Hepatocyte (in vitro differentiated cells): Measurements from ENCODE around the gene GALNTL6. TPM values are rescaled to one million over a fixed set of nuclear protein-coding genes. Genes with fewer than 3 reads are reported as not detected.

ENCODE experiments used
- DNase-seq: peaks from one replicate; pipeline ENCODE4 v3.0.0-alpha.2; 2016; ENCODE audit warnings: low spot score
- H2AFZ ChIP-seq: fragments of 200-600 bp; sonication (generic); 2 replicates; pipeline ENCODE4 v1.6.0; 2016; ENCODE audit warnings: antibody characterized with exemption, mild to moderate bottlenecking
- H3K27ac ChIP-seq: fragments of 200-600 bp; sonication (generic); 2 replicates; pipeline ENCODE4 v1.5.1; 2016; ENCODE audit warnings: mild to moderate bottlenecking
- H3K27me3 ChIP-seq: fragments of 200-600 bp; sonication (generic); 2 replicates; pipeline ENCODE4 v1.6.1; 2016
- H3K36me3 ChIP-seq: fragments of 200-600 bp; sonication (generic); replicated peaks from 2 replicates; pipeline ENCODE4 v1.5.1; 2016; ENCODE audit warnings: low read depth; ENCODE audit not compliant: insufficient read depth
- H3K4me1 ChIP-seq: fragments of 200-600 bp; sonication (generic); 2 replicates; pipeline ENCODE4 v1.5.1; 2016; ENCODE audit warnings: mild to moderate bottlenecking, moderate library complexity; ENCODE audit not compliant: insufficient read depth
- H3K4me2 ChIP-seq: fragments of 200-600 bp; sonication (generic); 2 replicates; pipeline ENCODE4 v1.6.0; 2016
- H3K4me3 ChIP-seq: fragments of 200-600 bp; sonication (generic); 2 replicates; pipeline ENCODE4 v1.5.1; 2016; ENCODE audit warnings: mild to moderate bottlenecking
- H3K79me2 ChIP-seq: fragments of 200-600 bp; sonication (generic); 2 replicates; pipeline ENCODE4 v1.6.0; 2017; ENCODE audit warnings: mild to moderate bottlenecking
- H3K9me2 ChIP-seq: fragments of 200-600 bp; sonication (generic); replicated peaks from 2 replicates; pipeline ENCODE4 v1.6.0; 2017; ENCODE audit warnings: mild to moderate bottlenecking; ENCODE audit not compliant: insufficient read depth
- H3K9me3 ChIP-seq: fragments of 200-600 bp; sonication (generic); 2 replicates; pipeline ENCODE4 v1.5.1; 2016; ENCODE audit warnings: low read depth, mild to moderate bottlenecking
- H4K20me1 ChIP-seq: fragments of 200-600 bp; sonication (generic); 2 replicates; pipeline ENCODE4 v1.6.0; 2016; ENCODE audit warnings: mild to moderate bottlenecking; ENCODE audit not compliant: insufficient read depth, poor library complexity, severe bottlenecking
- CTCF ChIP-seq: fragments of 200-600 bp; sonication (generic); IDR thresholded peaks from 2 replicates; pipeline ENCODE4 v1.5.1; 2016; ENCODE audit warnings: antibody characterized with exemption, mild to moderate bottlenecking; ENCODE audit not compliant: poor library complexity
- EZH2 ChIP-seq: fragments of 200-600 bp; sonication (generic); IDR thresholded peaks from 2 replicates; pipeline ENCODE4 v1.6.1; 2016; ENCODE audit warnings: antibody characterized with exemption, mild to moderate bottlenecking, borderline replicate concordance
- EZH2phosphoT487 ChIP-seq: fragments of 200-600 bp; sonication (generic); IDR thresholded peaks from one replicate; pipeline ENCODE4 v1.6.1; 2018; ENCODE audit warnings: antibody characterized with exemption, mild to moderate bottlenecking, low read depth, moderate library complexity; ENCODE audit not compliant: unreplicated experiment, severe bottlenecking
- WGBS: methylation state at CpG from one replicate; pipeline ENCODE4 v1.1.6; 2016; ENCODE audit warnings: low lambda C conversion rate; ENCODE audit errors: missing lambda C conversion rate; 5-methylcytosine and 5-hydroxymethylcytosine counted together
- polyA plus RNA-seq: library from polyadenylated mRNA; unstranded; fragments of >200 nt; fragmentation: Nextera tagmentation; extraction: Ambion mirVana; gene quantifications from 2 replicates; pipeline ENCODE4 v1.2.1, GENCODE V29; 2016
- total RNA-seq: library from RNA; depleted of rRNA; stranded (reverse); fragments of >200 nt; gene quantifications from 2 replicates; pipeline ENCODE4 v1.2.3, GENCODE V29; 2014

The GALNTL6 gene
- total and polyA plus RNA-seq, 2 experiments from 2014 or later, result 0.53 to 0.74 TPM

DNA sequence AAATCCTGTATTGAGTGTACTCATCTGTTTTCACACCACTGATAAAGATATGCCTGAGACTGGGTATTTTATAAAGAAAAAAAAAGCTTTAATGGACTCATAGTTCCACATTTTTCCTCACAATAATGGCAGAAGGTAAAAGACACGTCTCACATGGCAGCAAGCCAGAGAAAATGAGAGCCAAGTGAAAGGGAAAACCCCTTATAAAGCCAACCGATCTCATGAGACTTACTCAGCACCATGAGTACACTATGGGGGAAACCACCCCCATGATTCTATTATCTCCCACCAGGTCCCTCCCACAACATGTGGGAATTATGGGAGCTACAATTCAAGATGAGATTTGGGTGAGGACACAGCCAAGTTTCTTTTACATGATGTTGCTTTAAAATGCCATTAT lies 171.9 kb downstream of the GALNTL6 start:
- no peak for TF ChIP-seq CTCF
- TF ChIP-seq EZH2phosphoT487, result no peak
- TF ChIP-seq EZH2, result no peak
- WGBS, result 68% methylated on average over 2 of the region's 2 CpGs
- no peak overlapping the region for H3K4me2 ChIP-seq

GRCh38 chr4:171993247-171993646 lies 180.0 kb downstream of the GALNTL6 start:
- WGBS, result 61% methylated on average over 1 of the region's 1 CpG
- Histone ChIP-seq H3K79me2 (no peaks in the 10 kb centered on the region), H4K20me1 (no peaks in the 10 kb centered on the region), H3K4me1 (no peaks in the 10 kb centered on the region), H3K9me2 (no peaks in the 10 kb centered on the region), H3K4me2 (no peak overlapping the region), H3K9me3 (no peaks in the 10 kb centered on the region), H3K36me3 (no peaks in the 10 kb centered on the region), H3K27me3 (no peaks in the 10 kb centered on the region), H2AFZ (no peak overlapping the region), H3K27ac (no peak overlapping the region), H3K4me3 (no peak overlapping the region)
- TF ChIP-seq EZH2phosphoT487, result no peak
- no peak for TF ChIP-seq EZH2
- TF ChIP-seq CTCF, result no peak
- DNase-seq, result no peak

More for the DNA sequence above, 171.9 kb downstream of the GALNTL6 start:
- no peaks in the 10 kb centered on the region for H4K20me1 ChIP-seq
- no peaks in the 10 kb centered on the region for H3K36me3 ChIP-seq
- no peaks in the 10 kb centered on the region for H3K27me3 ChIP-seq
- H3K79me2 ChIP-seq, result no peaks in the 10 kb centered on the region
- H3K4me3 ChIP-seq, result no peak overlapping the region
- DNase-seq, result no peak
- no peaks in the 10 kb centered on the region for H3K9me3 ChIP-seq
- H2AFZ ChIP-seq, result no peak overlapping the region
- no peak overlapping the region for H3K27ac ChIP-seq
- H3K4me1 ChIP-seq, result no peaks in the 10 kb centered on the region
- no peaks in the 10 kb centered on the region for H3K9me2 ChIP-seq

GRCh38 chr4:172007889-172008288 lies 194.7 kb downstream of the GALNTL6 start:
- H3K4me3 ChIP-seq, result no peak overlapping the region
- H4K20me1 ChIP-seq, result no peaks in the 10 kb centered on the region
- H3K4me1 ChIP-seq, result no peaks in the 10 kb centered on the region
- no peaks in the 10 kb centered on the region for H3K79me2 ChIP-seq
- H3K9me2 ChIP-seq, result no peaks in the 10 kb centered on the region
- no peaks in the 10 kb centered on the region for H3K9me3 ChIP-seq
- no peaks in the 10 kb centered on the region for H3K27me3 ChIP-seq
- TF ChIP-seq EZH2phosphoT487, result no peak
- TF ChIP-seq EZH2, result no peak
- TF ChIP-seq CTCF, result no peak
- H3K27ac ChIP-seq, result no peak overlapping the region
- no peak overlapping the region for H3K4me2 ChIP-seq
- DNase-seq, result no peak
- no peaks in the 10 kb centered on the region for H3K36me3 ChIP-seq
- H2AFZ ChIP-seq, result no peak overlapping the region

DNA sequence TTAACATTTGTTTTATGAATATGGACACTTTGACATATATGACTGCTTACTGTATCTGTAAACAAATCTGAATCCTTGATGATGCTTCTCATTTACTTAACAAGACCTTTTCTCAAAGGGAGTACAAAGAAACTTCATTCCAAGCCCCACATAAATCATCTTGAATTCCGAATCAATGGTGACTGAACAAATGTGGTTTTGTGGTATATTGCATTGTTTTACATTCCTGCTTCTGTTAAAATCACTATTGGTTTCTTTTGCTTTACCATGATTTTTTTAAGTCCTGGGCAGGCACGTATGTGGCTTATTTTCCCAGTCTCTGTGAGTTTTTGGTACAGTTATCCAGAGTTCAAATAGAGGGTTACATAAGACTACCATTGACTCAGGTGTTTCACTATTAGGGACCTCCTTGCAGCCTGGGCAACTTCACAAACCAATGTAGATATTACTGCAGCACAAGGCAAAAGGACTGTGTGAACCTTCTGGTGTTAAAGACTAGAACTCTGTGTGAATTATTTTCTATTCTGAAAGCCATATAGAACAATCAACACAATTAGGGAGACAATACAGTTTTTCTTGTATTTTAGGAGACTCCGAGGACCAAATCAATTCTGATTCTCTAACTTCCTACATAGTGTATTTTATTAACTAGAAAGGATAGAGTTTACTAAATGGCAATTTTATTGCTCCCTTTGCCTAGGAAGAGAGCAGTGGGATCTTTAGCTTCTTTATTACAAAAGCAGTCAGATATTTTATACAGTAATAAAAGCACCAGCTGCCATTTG lies 196.4 kb downstream of the GALNTL6 start:
- Histone ChIP-seq H3K36me3 (no peaks in the 10 kb centered on the region), H4K20me1 (no peaks in the 10 kb centered on the region), H3K9me3 (peaks cover under 1% of the 10 kb centered on the region), H2AFZ (no peak overlapping the region), H3K9me2 (no peaks in the 10 kb centered on the region), H3K4me3 (no peak overlapping the region), H3K4me2 (no peak overlapping the region), H3K27ac (no peak overlapping the region), H3K4me1 (no peaks in the 10 kb centered on the region), H3K27me3 (no peaks in the 10 kb centered on the region), H3K79me2 (no peaks in the 10 kb centered on the region)
- no peak for DNase-seq
- WGBS, result 67% methylated on average over 3 of the region's 3 CpGs
- TF ChIP-seq CTCF (no peak), EZH2phosphoT487 (no peak), EZH2 (no peak)
